Measurements from ENCODE around the gene CPN2. TPM values are rescaled to one million over a fixed set of nuclear protein-coding genes. Genes with fewer than 3 reads are reported as not detected.

CPN2 gene
- total and polyA plus RNA-seq, 2 of the 8 experiments (the other 6 are each of a cell fraction or from before 2014, with no cell fraction given), result 0.03 TPM; not detected in 1

- CTCF ChIA-PET (ENCODE audit: partially characterized antibody), result interaction anchor here (1.2 to 6.7 kb wide), 6 partner anchors 9 to 176 kb away, joined by 3 to 122 read pairs (median 8); partner anchors contain the start of gene CPN2
- H2BK120ac ChIP-seq (replicated peaks; ENCODE audit: low read depth, low read length), result no peak within 1 kb of the TSS
- no peak within 1 kb of the TSS for H2BK15ac ChIP-seq (ENCODE audit: low read length)
- H4K20me1 ChIP-seq (replicated peaks in 1 of 2; ENCODE audit: control insufficient read depth in 1 of 2, insufficient read depth in 2 of 2, low read length in 2 of 2), result no peaks in the 10 kb centered on the region
- no peak within 1 kb of the TSS for H4K91ac ChIP-seq (replicated peaks; ENCODE audit: insufficient read length, low read length)
- H4K8ac ChIP-seq (ENCODE audit: extremely low read depth, insufficient read depth, low read length), result no peak within 1 kb of the TSS
- FAIRE-seq (no peak), DNase-seq (ENCODE audit: low read depth in 1 of 2, low spot score in 2 of 2) (no peak)
- no peak within 1 kb of the TSS for H3K23ac ChIP-seq (ENCODE audit: insufficient read length)
- TF ChIP-seq TEAD4 (IDR thresholded peaks at IDR 0.05; ENCODE audit: low read depth, low read length), result no peak
- no peak for TF ChIP-seq GTF2F1 (IDR thresholded peaks at IDR 0.05; ENCODE audit: borderline replicate concordance, low read depth, low read length)
- TF ChIP-seq PHF8 (conservative IDR thresholded peaks at IDR 0.05; ENCODE audit: low read depth, low read length), result no peak
- TF ChIP-seq CEBPB (IDR thresholded peaks at IDR 0.05; ENCODE audit: low read depth, low read length), result no peak
- no peak for TF ChIP-seq CTBP2 (IDR thresholded peaks at IDR 0.05; ENCODE audit: borderline replicate concordance, insufficient read depth, insufficient read length, low read length)
- no peak for TF ChIP-seq KDM1A (IDR thresholded peaks at IDR 0.05; ENCODE audit: borderline replicate concordance, low read length)
- TF ChIP-seq, protein P1, sequence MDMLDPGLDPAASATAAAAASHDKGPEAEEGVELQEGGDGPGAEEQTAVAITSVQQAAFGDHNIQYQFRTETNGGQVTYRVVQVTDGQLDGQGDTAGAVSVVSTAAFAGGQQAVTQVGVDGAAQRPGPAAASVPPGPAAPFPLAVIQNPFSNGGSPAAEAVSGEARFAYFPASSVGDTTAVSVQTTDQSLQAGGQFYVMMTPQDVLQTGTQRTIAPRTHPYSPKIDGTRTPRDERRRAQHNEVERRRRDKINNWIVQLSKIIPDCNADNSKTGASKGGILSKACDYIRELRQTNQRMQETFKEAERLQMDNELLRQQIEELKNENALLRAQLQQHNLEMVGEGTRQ (IDR thresholded peaks at IDR 0.05; ENCODE audit: low read length), result no peak
- H3K9ac ChIP-seq (replicated peaks in 1 of 4; ENCODE audit: extremely low read depth in 1 of 4, low read depth in 3 of 4, low read length in 3 of 4), result no peak within 1 kb of the TSS
- no peak within 1 kb of the TSS for H3K18ac ChIP-seq (ENCODE audit: extremely low read depth, low read length)
- peaks cover 0 to 11% (median 5%) of the 10 kb centered on the region in 4 experiments; a peak in 5 of 7 replicates for H3K4me1 ChIP-seq (replicated peaks in 1 of 4; ENCODE audit: control insufficient read depth in 3 of 4, insufficient read depth in 4 of 4, low read length in 3 of 4)
- H3K9me3 ChIP-seq (ENCODE audit: insufficient read depth in 2 of 2, low read depth in 1 of 2, low read length in 1 of 2), result peaks cover 0 to 4% of the 10 kb centered on the region in 2 experiments; a peak in 1 of 4 replicates
- H3K4me3 ChIP-seq (ENCODE audit: extremely low read depth in 1 of 4, insufficient read depth in 2 of 4, low read depth in 3 of 4, low read length in 4 of 4), result peak within 1 kb of the TSS; percentile 1 to 57 (median 48); a peak in 5 of 8 replicates
- no peak within 1 kb of the TSS for H2BK5ac ChIP-seq (ENCODE audit: low read depth, low read length)
- no peak within 1 kb of the TSS for H2AK5ac ChIP-seq (ENCODE audit: low read depth, low read length)
- H2BK20ac ChIP-seq (ENCODE audit: low read length), result 0 out of 2 replicates have a peak within 1 kb of the TSS, but pooled peaks have one; percentile 18
- no peaks in the 10 kb centered on the region for H3K36me3 ChIP-seq (ENCODE audit: control insufficient read depth in 2 of 4, insufficient read depth in 4 of 4, low read length in 3 of 4)
- peaks cover 16 to 35% (median 25%) of the 10 kb centered on the region in 4 experiments for H3K27me3 ChIP-seq (replicated peaks in 1 of 4; ENCODE audit: control insufficient read depth in 3 of 4, extremely low read depth in 1 of 4, insufficient read depth in 3 of 4, low read length in 3 of 4)
- H3K79me1 ChIP-seq (ENCODE audit: low read depth, low read length), result no peaks in the 10 kb centered on the region
- WGBS, 2 experiments (ENCODE audit: extremely low coverage in 1 of 2, insufficient coverage in 1 of 2, insufficient read length in 1 of 2, insufficient replicate concordance in 2 of 2, low coverage in 1 of 2, low lambda C conversion rate in 2 of 2, missing lambda C conversion rate in 1 of 2), result 80% methylated on average over 2 of the region's 2 CpGs; no CpG with 5 or more reads in 1 of the 2 experiments
- H3K14ac ChIP-seq (ENCODE audit: insufficient read length), result no peak within 1 kb of the TSS
- no peak within 1 kb of the TSS for H3K4ac ChIP-seq (replicated peaks; ENCODE audit: insufficient read length, low read depth, low read length)
- peaks cover 3% of the 10 kb centered on the region for H3K23me2 ChIP-seq (ENCODE audit: low read depth, low read length)
- H4K5ac ChIP-seq (ENCODE audit: insufficient read length, low read depth, low read length), result no peak within 1 kb of the TSS
- H2BK12ac ChIP-seq (ENCODE audit: low read depth, low read length), result peak within 1 kb of the TSS; percentile 80; the same call in 1 of the 2 replicates
- no peaks in the 10 kb centered on the region for H3K79me2 ChIP-seq (ENCODE audit: control insufficient read depth in 1 of 2, insufficient read depth in 2 of 2, low read length in 2 of 2)
- H3K4me2 ChIP-seq (ENCODE audit: insufficient read depth in 1 of 2, low read depth in 2 of 2, low read length in 2 of 2), result peak within 1 kb of the TSS; percentile 64 to 80; a peak in 3 of 4 replicates
- POLR2A ChIA-PET (ENCODE audit: partially characterized antibody), result interaction anchor here (2.0 kb wide), 1 partner anchor 8 kb away, joined by 5 read pairs; no protein-coding TSS in a partner anchor
- no peak within 1 kb of the TSS for H3K27ac ChIP-seq (ENCODE audit: low read depth, low read length)
- no peak within 1 kb of the TSS for H3K56ac ChIP-seq (replicated peaks; ENCODE audit: insufficient read length, low read depth, low read length)
- H2AFZ ChIP-seq (ENCODE audit: low read length), result no peak within 1 kb of the TSS
Observed at GRCh38 chr3:194399166-194399565, 48.0 kb upstream of the CPN2 start, which contains the start of gene GP5. Gene GP5 (minus strand): TSS chr3:194399266. CDS start chr3:194398282, 984 bp downstream.

Measured in H1 (cell line).